ENCODE data around the gene EFR3B.

The EFR3B gene

DNA sequence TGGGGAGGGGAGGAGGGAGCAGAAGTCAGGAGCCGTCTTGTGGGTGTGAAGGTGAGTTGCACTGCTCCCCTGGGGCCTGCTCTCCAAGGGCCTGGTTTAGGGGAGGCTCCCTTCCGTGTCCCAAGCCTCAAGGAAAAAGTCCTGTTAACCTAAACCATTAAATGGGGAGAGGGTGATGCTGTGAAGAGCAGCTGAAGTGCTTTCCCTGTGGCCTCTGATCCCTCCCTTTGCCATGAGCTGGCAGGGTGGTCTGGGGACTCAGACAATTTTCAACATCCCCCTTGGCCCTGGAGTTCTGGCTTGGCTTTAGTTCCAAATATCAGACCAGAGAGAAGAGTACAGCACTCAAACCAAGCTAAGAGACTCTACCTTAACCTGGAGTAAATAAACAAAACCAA lies 127.2 kb downstream of the EFR3B start:
- WGBS = 17% methylated on average over 1 of the region's 2 CpGs
- H3K27ac ChIP-seq (ENCODE audit: low read depth, low read length) = no peak overlapping the region

DNA sequence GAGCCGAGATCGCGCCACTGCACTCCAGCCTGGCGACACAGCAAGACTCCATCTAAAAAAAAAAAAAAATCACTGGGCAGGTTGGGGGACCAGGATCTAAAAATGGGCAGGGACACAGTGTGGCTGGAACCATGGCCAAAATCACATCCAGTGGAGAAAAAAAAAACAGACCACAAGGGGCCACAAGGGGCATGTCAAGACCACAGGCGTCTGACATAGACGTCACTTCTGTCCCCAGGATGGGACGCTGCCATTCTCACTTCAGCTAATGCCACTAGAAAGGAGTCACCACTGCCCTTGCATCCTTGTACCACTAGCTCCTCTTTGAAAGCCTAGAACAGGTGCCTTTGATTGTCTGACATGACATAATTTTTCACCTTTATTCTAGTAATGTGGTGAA lies 129.0 kb downstream of the EFR3B start:
- no peaks in the 10 kb centered on the region for H3K9me3 ChIP-seq (ENCODE audit: insufficient read depth, low read depth, low read length)
- H3K9ac ChIP-seq (ENCODE audit: low read depth, low read length) = no peak overlapping the region
- no peaks in the 10 kb centered on the region for H3K4me1 ChIP-seq (ENCODE audit: insufficient read depth, low read length)
- 86% methylated on average over 6 of the region's 7 CpGs for WGBS
- no peaks in the 10 kb centered on the region for H3K36me3 ChIP-seq (ENCODE audit: insufficient read depth, low read length)
- H3K27me3 ChIP-seq (ENCODE audit: insufficient read depth, low read length) = peaks cover 44% of the 10 kb centered on the region
- H3K4me3 ChIP-seq (ENCODE audit: low read length) = no peak overlapping the region
- H3K27ac ChIP-seq (ENCODE audit: low read depth, low read length) = no peak overlapping the region

More for the DNA sequence above, 127.2 kb downstream of the EFR3B start:
- H3K9ac ChIP-seq (ENCODE audit: low read depth, low read length) = peak overlapping the region; percentile 36; the same call in 1 of the 2 replicates
- no peaks in the 10 kb centered on the region for H3K9me3 ChIP-seq (ENCODE audit: insufficient read depth, low read depth, low read length)
- no peaks in the 10 kb centered on the region for H3K4me1 ChIP-seq (ENCODE audit: insufficient read depth, low read length)
- peaks cover 57% of the 10 kb centered on the region for H3K27me3 ChIP-seq (ENCODE audit: insufficient read depth, low read length)
- H3K36me3 ChIP-seq (ENCODE audit: insufficient read depth, low read length) = no peaks in the 10 kb centered on the region
- peak overlapping the region; percentile 65 for H3K4me3 ChIP-seq (ENCODE audit: low read length)

DNA sequence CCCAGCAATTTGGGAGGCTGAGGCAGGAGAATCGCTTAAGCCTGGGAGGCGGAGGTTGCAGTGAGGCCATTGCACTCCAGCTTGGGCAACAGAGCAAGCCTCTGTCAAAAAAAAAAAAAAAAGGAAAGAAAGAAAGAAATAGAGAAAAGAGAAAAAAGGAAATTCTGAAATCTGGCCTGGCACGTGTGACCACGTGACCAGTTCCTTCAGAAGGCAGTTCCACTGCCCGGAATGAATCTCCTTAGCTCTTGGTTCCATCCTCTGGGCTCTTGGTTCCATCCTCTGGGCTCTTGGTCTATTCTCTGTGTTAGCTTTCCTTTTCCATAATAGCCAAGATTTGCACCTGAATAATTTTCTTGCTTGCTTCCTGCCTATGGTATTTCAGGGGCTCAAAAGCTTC lies 131.8 kb downstream of the EFR3B start:
- Histone ChIP-seq H3K4me3 (ENCODE audit: low read length) (no peak overlapping the region), H3K27me3 (ENCODE audit: insufficient read depth, low read length) (peaks cover 17% of the 10 kb centered on the region), H3K27ac (ENCODE audit: low read depth, low read length) (no peak overlapping the region), H3K4me1 (ENCODE audit: insufficient read depth, low read length) (no peaks in the 10 kb centered on the region), H3K36me3 (ENCODE audit: insufficient read depth, low read length) (no peaks in the 10 kb centered on the region), H3K9me3 (ENCODE audit: insufficient read depth, low read depth, low read length) (no peaks in the 10 kb centered on the region), H3K9ac (ENCODE audit: low read depth, low read length) (no peak overlapping the region)
- WGBS = 92% methylated on average over 5 of the region's 5 CpGs

DNA sequence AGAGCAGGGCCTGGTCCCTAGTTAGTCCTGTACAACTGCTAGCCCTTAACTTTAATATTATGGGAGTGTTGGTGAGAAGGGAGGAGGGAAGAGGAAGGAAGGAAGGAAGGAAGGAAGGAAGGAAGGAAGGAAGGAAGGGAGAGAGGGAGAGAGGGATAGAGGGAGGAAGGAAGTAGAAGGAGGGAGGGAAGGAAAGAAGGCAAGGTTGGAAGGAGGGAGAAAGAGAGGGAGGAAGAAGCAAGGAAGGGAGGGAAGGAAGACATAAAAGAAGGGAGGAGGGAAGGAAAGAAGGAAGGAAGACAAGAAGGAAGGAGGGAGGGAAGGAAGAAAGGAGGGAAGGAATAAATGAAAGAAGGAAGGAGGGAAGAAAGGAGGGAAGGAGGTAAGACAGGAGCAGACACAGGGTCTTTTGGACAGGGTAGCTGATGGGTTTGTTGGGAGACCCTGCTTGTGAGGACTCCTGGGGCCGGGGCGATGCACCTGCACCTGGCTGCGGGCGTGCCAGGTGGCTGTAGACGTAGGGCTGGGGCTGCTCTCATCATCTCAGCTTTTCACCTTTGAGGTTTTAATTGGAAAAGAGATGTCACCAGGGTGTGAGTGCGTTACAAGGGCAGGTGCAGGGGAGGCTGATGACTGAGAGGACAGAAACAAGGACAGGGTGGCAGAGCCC lies 132.5 kb downstream of the EFR3B start:
- Histone ChIP-seq H3K27ac (ENCODE audit: low read depth, low read length) (no peak overlapping the region), H3K4me3 (ENCODE audit: low read length) (no peak overlapping the region), H3K36me3 (ENCODE audit: insufficient read depth, low read length) (no peaks in the 10 kb centered on the region), H3K9ac (ENCODE audit: low read depth, low read length) (no peak overlapping the region), H3K9me3 (ENCODE audit: insufficient read depth, low read depth, low read length) (no peaks in the 10 kb centered on the region), H3K4me1 (ENCODE audit: insufficient read depth, low read length) (no peaks in the 10 kb centered on the region), H3K27me3 (ENCODE audit: insufficient read depth, low read length) (peaks cover 11% of the 10 kb centered on the region)
- WGBS = 92% methylated on average over 6 of the region's 6 CpGs

DNA sequence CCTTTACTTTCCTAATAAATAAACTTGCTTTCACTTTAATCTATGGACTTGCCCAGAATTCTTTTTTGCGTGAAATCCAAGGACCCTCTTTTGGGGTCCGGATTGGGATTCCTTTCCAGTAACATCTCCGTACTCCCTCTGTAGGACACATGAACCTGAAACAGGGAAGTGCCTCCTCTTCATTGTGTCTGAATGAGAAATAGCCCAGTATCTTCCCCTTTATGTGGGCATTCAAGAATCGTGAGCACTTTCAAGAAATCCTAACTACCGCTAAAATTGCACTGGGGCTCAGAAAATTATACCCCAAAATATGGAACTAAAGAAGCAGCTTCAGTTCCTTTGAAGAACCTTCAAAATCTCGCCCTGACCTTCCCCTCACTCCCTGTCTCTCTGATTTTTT lies 134.3 kb downstream of the EFR3B start:
- Histone ChIP-seq H3K27ac (ENCODE audit: low read depth, low read length) (no peak overlapping the region), H3K36me3 (ENCODE audit: insufficient read depth, low read length) (no peaks in the 10 kb centered on the region), H3K27me3 (ENCODE audit: insufficient read depth, low read length) (no peaks in the 10 kb centered on the region; the same call in 1 of the 2 replicates), H3K9me3 (ENCODE audit: insufficient read depth, low read depth, low read length) (no peaks in the 10 kb centered on the region), H3K9ac (ENCODE audit: low read depth, low read length) (no peak overlapping the region), H3K4me1 (ENCODE audit: insufficient read depth, low read length) (no peaks in the 10 kb centered on the region), H3K4me3 (ENCODE audit: low read length) (no peak overlapping the region)
- 93% methylated on average over 6 of the region's 6 CpGs for WGBS

DNA sequence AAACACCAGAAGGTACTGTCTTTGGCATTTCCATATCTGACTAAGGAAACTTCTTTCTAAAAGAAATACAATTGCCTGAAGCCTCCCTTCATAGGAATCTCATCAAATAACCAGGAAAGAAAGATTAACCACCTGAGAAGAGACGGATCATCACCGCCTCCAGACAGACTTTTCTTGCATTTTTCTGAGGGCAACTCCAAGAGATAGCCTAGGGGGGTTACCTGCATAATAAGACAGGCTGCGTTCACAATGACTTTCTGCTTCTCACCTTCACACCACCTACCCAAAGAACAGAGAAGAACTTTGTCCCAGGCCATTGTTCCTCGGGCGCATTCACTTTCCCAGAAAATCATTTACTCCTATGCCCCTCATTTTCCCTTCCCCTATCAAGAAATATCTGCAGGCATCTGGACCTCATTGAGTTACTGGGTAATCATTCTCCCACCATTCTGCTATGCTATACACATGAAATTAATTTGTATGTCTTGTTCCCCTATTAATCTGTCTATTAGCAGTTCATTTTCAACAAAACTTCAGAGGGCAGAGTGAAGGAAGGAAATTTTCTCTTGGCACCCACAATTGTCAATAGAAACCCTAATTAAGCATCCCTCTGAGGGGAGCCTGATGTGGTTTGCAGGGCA lies 134.8 kb downstream of the EFR3B start:
- no peak overlapping the region for H3K9ac ChIP-seq (ENCODE audit: low read depth, low read length)
- no peaks in the 10 kb centered on the region for H3K9me3 ChIP-seq (ENCODE audit: insufficient read depth, low read depth, low read length)
- WGBS = 63% methylated on average over 5 of the region's 5 CpGs
- no peak overlapping the region for H3K4me3 ChIP-seq (ENCODE audit: low read length)
- H3K27me3 ChIP-seq (ENCODE audit: insufficient read depth, low read length) = no peaks in the 10 kb centered on the region
- H3K27ac ChIP-seq (ENCODE audit: low read depth, low read length) = no peak overlapping the region
- no peaks in the 10 kb centered on the region for H3K4me1 ChIP-seq (ENCODE audit: insufficient read depth, low read length)
- no peaks in the 10 kb centered on the region for H3K36me3 ChIP-seq (ENCODE audit: insufficient read depth, low read length)

DNA sequence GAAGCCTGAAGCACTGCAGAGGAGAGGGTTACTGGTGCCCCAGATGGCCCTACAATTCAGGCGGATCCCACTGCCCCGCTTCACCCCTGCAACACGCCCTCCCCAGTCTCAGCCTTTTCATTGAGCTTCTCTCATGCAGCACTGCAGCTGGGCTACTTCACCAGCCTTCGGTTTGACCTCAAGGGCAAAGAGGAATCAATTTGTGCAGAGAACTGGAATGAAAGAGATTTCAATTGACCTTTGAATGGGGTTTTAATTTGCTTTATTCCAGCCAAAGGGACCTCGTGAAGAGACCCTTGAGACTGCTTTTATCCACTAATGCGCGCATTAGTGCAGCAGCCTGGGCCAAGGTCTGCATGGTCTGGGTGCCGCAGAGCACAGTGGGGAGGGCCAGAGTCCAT lies 135.3 kb downstream of the EFR3B start:
- H3K4me3 ChIP-seq (ENCODE audit: low read length) = no peak overlapping the region
- no peaks in the 10 kb centered on the region for H3K27me3 ChIP-seq (ENCODE audit: insufficient read depth, low read length)
- H3K9ac ChIP-seq (ENCODE audit: low read depth, low read length) = no peak overlapping the region
- no peaks in the 10 kb centered on the region for H3K4me1 ChIP-seq (ENCODE audit: insufficient read depth, low read length)
- H3K36me3 ChIP-seq (ENCODE audit: insufficient read depth, low read length) = no peaks in the 10 kb centered on the region
- WGBS = 86% methylated on average over 8 of the region's 8 CpGs
- H3K27ac ChIP-seq (ENCODE audit: low read depth, low read length) = no peak overlapping the region
- H3K9me3 ChIP-seq (ENCODE audit: insufficient read depth, low read depth, low read length) = no peaks in the 10 kb centered on the region

DNA sequence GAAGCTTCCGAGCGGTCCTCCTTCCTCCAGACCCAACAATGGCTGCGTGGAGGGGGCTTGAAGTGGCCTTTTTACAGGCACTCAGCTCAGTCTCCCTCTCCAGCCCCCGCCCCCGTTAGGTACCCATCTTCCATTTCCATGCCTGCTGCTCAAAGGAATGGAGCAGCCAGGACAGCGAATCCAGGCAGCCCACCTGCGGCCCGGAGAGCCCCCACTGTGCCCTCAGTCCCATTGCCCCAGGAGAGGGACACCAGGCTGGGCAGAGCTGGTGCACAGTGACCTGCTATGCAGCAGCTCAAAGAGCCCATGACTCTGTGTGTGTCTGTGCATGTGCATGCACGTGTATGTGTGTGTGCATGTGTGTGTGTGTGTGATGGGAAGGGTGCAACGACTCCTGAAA lies 137.1 kb downstream of the EFR3B start:
- Histone ChIP-seq H3K4me1 (ENCODE audit: insufficient read depth, low read length) (no peaks in the 10 kb centered on the region), H3K27ac (ENCODE audit: low read depth, low read length) (no peak overlapping the region), H3K27me3 (ENCODE audit: insufficient read depth, low read length) (no peaks in the 10 kb centered on the region), H3K9ac (ENCODE audit: low read depth, low read length) (no peak overlapping the region), H3K9me3 (ENCODE audit: insufficient read depth, low read depth, low read length) (no peaks in the 10 kb centered on the region), H3K36me3 (ENCODE audit: insufficient read depth, low read length) (no peaks in the 10 kb centered on the region), H3K4me3 (ENCODE audit: low read length) (no peak overlapping the region)
- 86% methylated on average over 10 of the region's 10 CpGs for WGBS

DNA sequence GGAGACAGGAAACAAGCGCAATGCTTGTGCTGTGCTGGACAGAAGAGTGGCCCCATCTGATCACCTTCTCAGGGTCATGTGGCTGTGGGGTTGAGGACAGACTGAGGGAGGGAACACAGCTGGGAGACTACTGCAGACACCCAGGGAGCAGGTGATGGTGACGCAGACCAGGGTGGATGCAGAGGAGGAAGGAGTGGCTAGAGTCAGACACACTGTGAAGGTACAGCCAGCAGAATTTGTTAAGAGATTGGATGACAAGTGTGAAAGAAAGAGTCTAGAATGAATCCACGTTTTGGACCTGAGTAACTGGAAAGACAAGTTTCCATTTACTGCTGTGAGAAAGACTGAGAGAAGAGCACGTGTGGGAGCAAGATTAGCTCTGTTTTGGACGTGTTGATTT lies 142.4 kb downstream of the EFR3B start:
- no peaks in the 10 kb centered on the region for H3K4me1 ChIP-seq (ENCODE audit: insufficient read depth, low read length)
- H3K9ac ChIP-seq (ENCODE audit: low read depth, low read length) = no peak overlapping the region
- H3K36me3 ChIP-seq (ENCODE audit: insufficient read depth, low read length) = no peaks in the 10 kb centered on the region
- 87% methylated on average over 5 of the region's 5 CpGs for WGBS
- no peak overlapping the region for H3K4me3 ChIP-seq (ENCODE audit: low read length)
- H3K9me3 ChIP-seq (ENCODE audit: insufficient read depth, low read depth, low read length) = no peaks in the 10 kb centered on the region
- H3K27ac ChIP-seq (ENCODE audit: low read depth, low read length) = no peak overlapping the region
- no peaks in the 10 kb centered on the region for H3K27me3 ChIP-seq (ENCODE audit: insufficient read depth, low read length)

DNA sequence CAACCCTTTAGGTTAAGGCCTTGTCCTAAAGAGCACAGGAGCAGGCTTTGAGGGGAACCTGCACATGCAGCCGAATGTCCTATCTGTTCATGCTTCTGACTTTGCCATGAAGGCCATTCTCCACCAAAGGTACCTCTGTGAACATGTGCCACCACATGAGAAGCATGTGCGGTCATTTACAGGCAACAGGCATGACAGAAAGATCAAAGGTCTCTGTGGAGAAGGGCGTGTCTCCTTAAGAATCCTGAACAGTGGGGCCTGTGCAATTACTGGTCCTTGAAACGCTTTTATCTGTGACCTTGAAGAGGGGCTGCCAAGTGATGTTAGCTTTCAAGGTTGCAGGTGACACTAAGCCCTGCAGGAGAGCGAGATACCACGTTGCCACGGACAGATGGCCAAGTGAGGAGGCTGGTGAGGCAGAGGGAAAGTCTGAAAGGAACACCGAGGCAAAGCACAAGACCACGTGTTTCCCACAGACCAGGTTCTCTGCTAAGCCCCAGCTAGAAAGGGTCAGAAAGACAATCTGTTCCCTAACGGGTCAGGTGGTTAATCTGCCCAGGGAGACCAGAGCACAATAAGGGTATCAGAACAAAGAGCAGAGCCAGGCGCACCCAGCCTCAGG lies 146.0 kb downstream of the EFR3B start:
- Histone ChIP-seq H3K4me1 (ENCODE audit: insufficient read depth, low read length) (peaks cover 3% of the 10 kb centered on the region; the same call in 1 of the 2 replicates), H3K4me3 (ENCODE audit: low read length) (no peak overlapping the region), H3K9ac (ENCODE audit: low read depth, low read length) (no peak overlapping the region), H3K27ac (ENCODE audit: low read depth, low read length) (no peak overlapping the region), H3K27me3 (ENCODE audit: insufficient read depth, low read length) (no peaks in the 10 kb centered on the region), H3K36me3 (ENCODE audit: insufficient read depth, low read length) (no peaks in the 10 kb centered on the region), H3K9me3 (ENCODE audit: insufficient read depth, low read depth, low read length) (no peaks in the 10 kb centered on the region)
- 84% methylated on average over 11 of the region's 11 CpGs for WGBS

DNA sequence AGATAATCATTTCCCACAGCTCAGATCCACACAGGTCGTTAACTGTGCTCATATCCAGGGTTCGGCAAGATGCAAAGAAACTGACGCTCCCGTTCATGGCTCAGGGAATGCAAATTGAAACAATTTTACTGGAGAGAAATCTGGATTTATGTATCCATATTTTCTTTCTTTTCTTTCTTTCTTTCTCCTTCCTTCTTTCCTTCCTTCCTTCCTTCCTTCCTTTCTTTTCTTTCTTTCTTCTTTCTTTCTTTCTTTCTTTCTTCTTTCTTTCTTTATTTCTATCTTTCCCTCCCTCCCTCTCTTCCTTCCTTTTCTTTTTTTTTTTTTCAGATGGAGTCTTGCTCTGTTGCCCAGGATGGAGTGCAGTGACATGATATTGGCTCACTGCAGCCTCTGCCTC lies 146.5 kb downstream of the EFR3B start:
- 96% methylated on average over 4 of the region's 4 CpGs for WGBS
- Histone ChIP-seq H3K27me3 (ENCODE audit: insufficient read depth, low read length) (no peaks in the 10 kb centered on the region), H3K4me1 (ENCODE audit: insufficient read depth, low read length) (peaks cover 3% of the 10 kb centered on the region; the same call in 1 of the 2 replicates)

More for the DNA sequence above, 146.5 kb downstream of the EFR3B start:
- no peaks in the 10 kb centered on the region for H3K9me3 ChIP-seq (ENCODE audit: insufficient read depth, low read depth, low read length)
- no peaks in the 10 kb centered on the region for H3K36me3 ChIP-seq (ENCODE audit: insufficient read depth, low read length)
- no peak overlapping the region for H3K27ac ChIP-seq (ENCODE audit: low read depth, low read length)
- H3K9ac ChIP-seq (ENCODE audit: low read depth, low read length) = no peak overlapping the region
- H3K4me3 ChIP-seq (ENCODE audit: low read length) = no peak overlapping the region

Measured in HUES64 (cell line).